GM12892 (cell line): ENCODE results near the gene NOL4L.

Source experiments
- POLR2A ChIP-seq: IDR thresholded peaks from 2 replicates; pipeline ENCODE4 v1.6.1; 2011; ENCODE audit warnings: low read depth, low read length, control low read depth
- POLR2AphosphoS5 ChIP-seq: IDR thresholded peaks from 2 replicates; pipeline ENCODE4 v1.6.1; 2011; ENCODE audit warnings: low read depth, low read length, control low read depth

- TF ChIP-seq POLR2A (no peak), POLR2AphosphoS5 (no peak)
Observed at GRCh38 chr20:32511358-32512046, 73.6 kb downstream of the NOL4L start.
